ENCODE data around the gene DROSHA. TPM values are rescaled to one million over a fixed set of nuclear protein-coding genes. Genes with fewer than 3 reads are reported as not detected.

Gene DROSHA
- total and polyA plus RNA-seq, 10 of the 15 experiments (the other 5 are each of a cell fraction or from before 2014, with no cell fraction given) = 27.9 to 55.0 (median 37.6) TPM

DNA sequence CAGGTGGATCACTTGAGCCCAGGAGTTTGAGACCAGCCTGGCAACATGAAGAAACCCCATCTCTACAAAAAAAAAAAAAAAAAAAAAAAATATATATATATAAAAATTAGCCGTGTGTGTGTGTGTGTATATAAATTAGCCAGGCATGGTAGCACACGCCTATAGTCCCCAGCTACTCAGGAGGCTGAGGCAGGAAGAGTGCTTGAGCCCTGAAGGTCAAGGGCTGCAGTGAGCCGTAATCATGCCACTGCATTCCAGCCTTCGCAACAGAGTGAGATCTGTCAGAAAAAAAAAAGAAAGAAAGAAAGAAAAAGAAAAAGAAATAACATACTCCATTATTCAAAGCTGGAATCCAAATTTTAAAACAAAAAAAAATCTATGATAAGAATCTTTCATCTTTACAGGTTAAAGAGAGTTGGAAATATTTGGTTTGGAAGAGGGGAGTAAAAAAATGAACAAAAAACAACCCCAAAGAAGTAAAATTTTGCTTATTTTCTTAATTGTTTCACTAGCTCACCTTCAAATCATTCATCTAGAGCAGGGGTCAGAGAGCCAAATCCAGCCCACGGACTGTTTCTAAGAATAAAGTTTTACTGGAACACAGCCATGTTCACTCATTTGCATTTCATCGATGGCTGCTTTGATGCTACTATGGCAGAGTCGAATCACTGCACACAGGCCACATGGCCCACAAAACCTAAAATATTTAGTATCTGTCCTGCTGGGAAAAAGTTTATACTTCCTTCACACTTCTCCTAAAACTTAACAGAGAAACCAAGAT, 109.9 kb downstream of the DROSHA start:
- 67% methylated on average over 6 of the region's 7 CpGs for WGBS (ENCODE audit: insufficient coverage, insufficient replicate concordance, low lambda C conversion rate, missing lambda C conversion rate)
- no peaks in the 10 kb centered on the region for H3K79me2 ChIP-seq (ENCODE audit: control insufficient read depth, insufficient read depth, low read length)
- H3K9ac ChIP-seq (ENCODE audit: control insufficient read depth, insufficient read depth, low read length) = no peak overlapping the region
- intact Hi-C loops (cut with micrococcal nuclease; ENCODE audit: unreplicated experiment) = no loop called here
- ATAC-seq = no peak
- H4K20me1 ChIP-seq (ENCODE audit: control insufficient read depth, insufficient read depth) = no peaks in the 10 kb centered on the region
- H3K36me3 ChIP-seq (ENCODE audit: control insufficient read depth in 2 of 2, insufficient read depth in 2 of 2, low read length in 1 of 2) = peaks cover 6 to 13% of the 10 kb centered on the region in 2 experiments
- ChIA-PET POLR2A (no interaction called here), CTCF (no interaction called here), SMC1A (ENCODE audit: uncharacterized antibody, unreplicated experiment) (interaction anchor here (1.7 kb wide), 1 partner anchor 13 kb away, joined by 4 read pairs; no protein-coding TSS in a partner anchor), RAD21 (ENCODE audit: unreplicated experiment) (no interaction called here)
- in situ Hi-C loops (cut with MboI) = no loop called here
- H3K27me3 ChIP-seq (replicated peaks in 1 of 2; ENCODE audit: control insufficient read depth in 2 of 2, insufficient read depth in 2 of 2, low read length in 1 of 2) = no peaks in the 10 kb centered on the region
- no peaks in the 10 kb centered on the region for H3K9me3 ChIP-seq (replicated peaks; ENCODE audit: control insufficient read depth, insufficient read depth, low read length)
- H3K27ac ChIP-seq (ENCODE audit: control insufficient read depth, insufficient read depth) = no peak overlapping the region
- DNase-seq (ENCODE audit: low read depth, low spot score) = no peak
- H3K4me3 ChIP-seq = no peak overlapping the region
- TF ChIP-seq, protein P1, sequence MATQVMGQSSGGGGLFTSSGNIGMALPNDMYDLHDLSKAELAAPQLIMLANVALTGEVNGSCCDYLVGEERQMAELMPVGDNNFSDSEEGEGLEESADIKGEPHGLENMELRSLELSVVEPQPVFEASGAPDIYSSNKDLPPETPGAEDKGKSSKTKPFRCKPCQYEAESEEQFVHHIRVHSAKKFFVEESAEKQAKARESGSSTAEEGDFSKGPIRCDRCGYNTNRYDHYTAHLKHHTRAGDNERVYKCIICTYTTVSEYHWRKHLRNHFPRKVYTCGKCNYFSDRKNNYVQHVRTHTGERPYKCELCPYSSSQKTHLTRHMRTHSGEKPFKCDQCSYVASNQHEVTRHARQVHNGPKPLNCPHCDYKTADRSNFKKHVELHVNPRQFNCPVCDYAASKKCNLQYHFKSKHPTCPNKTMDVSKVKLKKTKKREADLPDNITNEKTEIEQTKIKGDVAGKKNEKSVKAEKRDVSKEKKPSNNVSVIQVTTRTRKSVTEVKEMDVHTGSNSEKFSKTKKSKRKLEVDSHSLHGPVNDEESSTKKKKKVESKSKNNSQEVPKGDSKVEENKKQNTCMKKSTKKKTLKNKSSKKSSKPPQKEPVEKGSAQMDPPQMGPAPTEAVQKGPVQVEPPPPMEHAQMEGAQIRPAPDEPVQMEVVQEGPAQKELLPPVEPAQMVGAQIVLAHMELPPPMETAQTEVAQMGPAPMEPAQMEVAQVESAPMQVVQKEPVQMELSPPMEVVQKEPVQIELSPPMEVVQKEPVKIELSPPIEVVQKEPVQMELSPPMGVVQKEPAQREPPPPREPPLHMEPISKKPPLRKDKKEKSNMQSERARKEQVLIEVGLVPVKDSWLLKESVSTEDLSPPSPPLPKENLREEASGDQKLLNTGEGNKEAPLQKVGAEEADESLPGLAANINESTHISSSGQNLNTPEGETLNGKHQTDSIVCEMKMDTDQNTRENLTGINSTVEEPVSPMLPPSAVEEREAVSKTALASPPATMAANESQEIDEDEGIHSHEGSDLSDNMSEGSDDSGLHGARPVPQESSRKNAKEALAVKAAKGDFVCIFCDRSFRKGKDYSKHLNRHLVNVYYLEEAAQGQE (IDR thresholded peaks at IDR 0.05; ENCODE audit: low read depth, low read length) = no peak
- no peak for TF ChIP-seq RB1 (IDR thresholded peaks at IDR 0.05; ENCODE audit: borderline replicate concordance)
- no peak for TF ChIP-seq DPF2 (IDR thresholded peaks at IDR 0.05)
- no peak for TF ChIP-seq BACH1 (IDR thresholded peaks at IDR 0.05; ENCODE audit: borderline replicate concordance)
- TF ChIP-seq, protein P2, sequence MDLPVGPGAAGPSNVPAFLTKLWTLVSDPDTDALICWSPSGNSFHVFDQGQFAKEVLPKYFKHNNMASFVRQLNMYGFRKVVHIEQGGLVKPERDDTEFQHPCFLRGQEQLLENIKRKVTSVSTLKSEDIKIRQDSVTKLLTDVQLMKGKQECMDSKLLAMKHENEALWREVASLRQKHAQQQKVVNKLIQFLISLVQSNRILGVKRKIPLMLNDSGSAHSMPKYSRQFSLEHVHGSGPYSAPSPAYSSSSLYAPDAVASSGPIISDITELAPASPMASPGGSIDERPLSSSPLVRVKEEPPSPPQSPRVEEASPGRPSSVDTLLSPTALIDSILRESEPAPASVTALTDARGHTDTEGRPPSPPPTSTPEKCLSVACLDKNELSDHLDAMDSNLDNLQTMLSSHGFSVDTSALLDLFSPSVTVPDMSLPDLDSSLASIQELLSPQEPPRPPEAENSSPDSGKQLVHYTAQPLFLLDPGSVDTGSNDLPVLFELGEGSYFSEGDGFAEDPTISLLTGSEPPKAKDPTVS (IDR thresholded peaks at IDR 0.05; ENCODE audit: low read depth, low read length) = no peak
- TF ChIP-seq CHD1 (IDR thresholded peaks at IDR 0.05; ENCODE audit: low read depth, low read length) = no peak
- TF ChIP-seq IRF4 (IDR thresholded peaks at IDR 0.05; ENCODE audit: low read depth, low read length) = no peak
- no peak for TF ChIP-seq EED (IDR thresholded peaks at IDR 0.05; ENCODE audit: low read depth)
- TF ChIP-seq, protein P3, sequence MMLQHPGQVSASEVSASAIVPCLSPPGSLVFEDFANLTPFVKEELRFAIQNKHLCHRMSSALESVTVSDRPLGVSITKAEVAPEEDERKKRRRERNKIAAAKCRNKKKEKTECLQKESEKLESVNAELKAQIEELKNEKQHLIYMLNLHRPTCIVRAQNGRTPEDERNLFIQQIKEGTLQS (IDR thresholded peaks at IDR 0.05; ENCODE audit: borderline replicate concordance, extremely low read depth, low read depth, low read length) = no peak
- TF ChIP-seq, protein P4, sequence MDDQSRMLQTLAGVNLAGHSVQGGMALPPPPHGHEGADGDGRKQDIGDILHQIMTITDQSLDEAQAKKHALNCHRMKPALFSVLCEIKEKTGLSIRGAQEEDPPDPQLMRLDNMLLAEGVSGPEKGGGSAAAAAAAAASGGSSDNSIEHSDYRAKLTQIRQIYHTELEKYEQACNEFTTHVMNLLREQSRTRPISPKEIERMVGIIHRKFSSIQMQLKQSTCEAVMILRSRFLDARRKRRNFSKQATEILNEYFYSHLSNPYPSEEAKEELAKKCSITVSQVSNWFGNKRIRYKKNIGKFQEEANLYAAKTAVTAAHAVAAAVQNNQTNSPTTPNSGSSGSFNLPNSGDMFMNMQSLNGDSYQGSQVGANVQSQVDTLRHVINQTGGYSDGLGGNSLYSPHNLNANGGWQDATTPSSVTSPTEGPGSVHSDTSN (IDR thresholded peaks at IDR 0.05; ENCODE audit: insufficient replicate concordance, low read depth, low read length) = no peak
- no peak overlapping the region for H2AFZ ChIP-seq (ENCODE audit: control insufficient read depth, low read depth, low read length)
- BruUV-seq (replicated peaks) = no TSS peak
- FAIRE-seq = no peak
- no peaks in the 10 kb centered on the region for H3K4me1 ChIP-seq (ENCODE audit: control insufficient read depth, insufficient read depth, low read length)
- H3K4me2 ChIP-seq (ENCODE audit: control insufficient read depth, insufficient read depth) = no peak overlapping the region
